Peyer's patch (tissue), 4 donors: ENCODE measurements around the gene HES4. TPM values are rescaled to one million over a fixed set of nuclear protein-coding genes. Genes with fewer than 3 reads are reported as not detected.

Experiments used
- DNase-seq, 3 donors: peaks; one replicate each; pipeline ENCODE4 v3.0.0-alpha.2; 2017 to 2019
- H3K27ac ChIP-seq, 4 donors: fragments of 200-600 bp; sonication (generic); one replicate each; pipeline ENCODE4 v1.5.1; 2016 to 2019
- H3K27me3 ChIP-seq, 2 donors: fragments of 200-600 bp; sonication (generic); one replicate each; pipeline ENCODE4 v1.5.1; 2019
- H3K36me3 ChIP-seq, 3 donors: fragments of 200-600 bp; sonication (generic); one replicate each; pipeline ENCODE4 v1.5.1; 2016 to 2019
- H3K4me1 ChIP-seq, 4 donors: fragments of 200-600 bp; sonication (generic); one replicate each; pipeline ENCODE4 v1.5.1; 2016 to 2019
- H3K4me3 ChIP-seq, 4 donors: fragments of 200-600 bp; sonication (generic); 1 replicate in 3 of 4; 2 replicates in 1 of 4; pipeline ENCODE4 v1.5.1; 2016 to 2019; ENCODE audit warnings: mild to moderate bottlenecking in 1 of 4
- H3K9me3 ChIP-seq, 4 donors: fragments of 200-600 bp; sonication (generic); one replicate each; pipeline ENCODE4 v1.5.1; 2016 to 2019; ENCODE audit warnings: mild to moderate bottlenecking in 1 of 4
- POLR2A ChIP-seq, 2 donors: fragments of 450-650 bp; IDR thresholded peaks; one replicate each; pipeline ENCODE4 v1.5.1; 2017; ENCODE audit warnings: antibody characterized with exemption in 2 of 2, mild to moderate bottlenecking in 2 of 2, moderate library complexity in 2 of 2
- total RNA-seq, 4 donors: library from RNA; depleted of rRNA; stranded (reverse); fragments of >200 nt; gene quantifications; one replicate each; pipeline ENCODE4 v1.1.0, GENCODE V29; 2016
- TF ChIP-seq, protein P1 (sequence below), 6 experiments: fragments of 450-650 bp in 4 of 6; fragments of 200-600 bp in 2 of 6; sonication (generic) in 1 of 6; IDR thresholded peaks; one replicate each; pipeline ENCODE4 v1.5.1; 2017 to 2019; ENCODE audit warnings: antibody characterized with exemption in 6 of 6, mild to moderate bottlenecking in 3 of 6, moderate library complexity in 1 of 6

The HES4 gene
- total RNA-seq, 4 donors from 2014 or later = 3.9 to 12.4 (median 7.7) TPM

DNA sequence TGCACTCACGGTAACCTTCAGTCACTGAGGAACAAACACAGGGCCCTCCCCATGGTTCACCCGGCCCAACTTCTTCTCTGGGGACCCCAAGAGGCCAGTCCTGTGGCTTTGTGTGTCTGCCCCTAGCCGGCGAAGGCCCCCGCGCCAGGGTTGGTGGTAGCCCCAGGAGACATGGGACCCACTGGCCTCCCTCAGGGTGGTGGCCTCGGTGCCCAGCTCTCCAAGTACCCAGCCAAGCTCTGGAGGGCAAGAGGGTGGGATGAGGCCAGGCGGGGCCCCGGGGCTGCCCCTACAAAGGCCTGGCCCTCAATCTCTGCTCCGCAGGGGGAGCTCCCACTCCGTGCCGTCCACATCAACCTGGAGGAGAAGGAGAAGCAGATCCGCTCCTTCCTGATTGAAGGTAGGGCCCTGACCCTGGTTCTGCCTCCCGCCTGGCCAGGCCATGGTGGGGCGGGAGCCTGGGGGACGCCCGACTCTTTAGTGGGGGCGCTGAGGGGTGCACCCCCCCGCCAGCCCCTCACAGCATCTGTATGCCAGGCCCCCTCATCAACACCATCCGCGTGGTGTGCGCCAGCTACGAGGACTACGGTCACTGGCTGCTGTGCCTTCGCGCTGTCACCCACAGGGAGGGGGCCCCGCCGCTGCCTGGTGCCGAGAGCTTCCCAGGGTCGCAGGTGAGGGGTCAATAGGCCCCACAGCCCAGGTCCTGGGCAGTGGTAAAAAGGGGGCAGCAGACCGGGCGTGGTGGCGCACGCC lies 28.0 kb downstream of the HES4 start:
- Histone ChIP-seq H3K4me1 (peaks cover 0 to 14% (median 9%) of the 10 kb centered on the region in 4 donors), H3K36me3 (no peaks in the 10 kb centered on the region), H3K9me3 (no peaks in the 10 kb centered on the region), H3K4me3 (no peak overlapping the region), H3K27me3 (peaks cover 0 to 16% of the 10 kb centered on the region in 2 donors), H3K27ac (no peak overlapping the region)
- DNase-seq = no peak
- TF ChIP-seq POLR2A (IDR thresholded peaks at IDR 0.05) = no peak
- TF ChIP-seq, protein P1, sequence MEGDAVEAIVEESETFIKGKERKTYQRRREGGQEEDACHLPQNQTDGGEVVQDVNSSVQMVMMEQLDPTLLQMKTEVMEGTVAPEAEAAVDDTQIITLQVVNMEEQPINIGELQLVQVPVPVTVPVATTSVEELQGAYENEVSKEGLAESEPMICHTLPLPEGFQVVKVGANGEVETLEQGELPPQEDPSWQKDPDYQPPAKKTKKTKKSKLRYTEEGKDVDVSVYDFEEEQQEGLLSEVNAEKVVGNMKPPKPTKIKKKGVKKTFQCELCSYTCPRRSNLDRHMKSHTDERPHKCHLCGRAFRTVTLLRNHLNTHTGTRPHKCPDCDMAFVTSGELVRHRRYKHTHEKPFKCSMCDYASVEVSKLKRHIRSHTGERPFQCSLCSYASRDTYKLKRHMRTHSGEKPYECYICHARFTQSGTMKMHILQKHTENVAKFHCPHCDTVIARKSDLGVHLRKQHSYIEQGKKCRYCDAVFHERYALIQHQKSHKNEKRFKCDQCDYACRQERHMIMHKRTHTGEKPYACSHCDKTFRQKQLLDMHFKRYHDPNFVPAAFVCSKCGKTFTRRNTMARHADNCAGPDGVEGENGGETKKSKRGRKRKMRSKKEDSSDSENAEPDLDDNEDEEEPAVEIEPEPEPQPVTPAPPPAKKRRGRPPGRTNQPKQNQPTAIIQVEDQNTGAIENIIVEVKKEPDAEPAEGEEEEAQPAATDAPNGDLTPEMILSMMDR (IDR thresholded peaks at IDR 0.05) = no peak

DNA sequence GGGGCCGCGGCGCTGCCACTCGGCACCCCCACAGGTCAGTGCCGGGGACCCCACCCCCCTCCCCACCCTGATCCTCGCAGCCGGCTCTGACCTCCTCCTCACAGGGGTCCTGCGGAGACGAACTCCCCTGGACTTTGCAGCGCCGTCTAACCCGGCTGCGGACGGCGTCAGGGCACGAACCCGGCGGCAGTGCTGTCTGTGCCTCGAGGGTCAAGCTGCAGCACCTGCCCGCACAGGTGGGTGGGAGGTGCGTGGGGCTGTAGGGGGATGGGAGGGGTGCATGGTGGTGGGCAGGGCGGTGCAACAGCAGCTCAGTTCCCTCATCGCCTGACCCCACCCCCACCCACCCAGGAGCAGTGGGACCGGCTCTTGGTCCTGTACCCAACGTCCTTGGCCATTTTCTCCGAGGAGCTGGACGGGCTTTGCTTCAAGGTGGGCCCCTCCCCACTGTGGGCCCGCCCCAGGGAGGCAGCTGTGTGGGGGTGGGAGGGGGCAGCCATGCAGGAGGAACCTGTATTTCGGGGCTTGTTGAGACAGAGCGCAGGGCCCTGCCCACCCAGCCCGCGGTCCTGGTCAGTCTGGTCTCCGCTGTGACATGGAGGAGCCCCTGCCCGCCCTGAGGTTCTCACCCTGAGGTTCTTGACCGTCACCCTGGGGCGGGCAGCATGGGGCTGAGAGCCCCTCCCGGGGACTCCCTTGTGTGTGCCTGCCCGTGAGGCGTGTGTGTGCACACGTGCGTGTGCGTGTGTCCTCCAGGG lies 28.7 kb downstream of the HES4 start:
- H3K9me3 ChIP-seq = no peaks in the 10 kb centered on the region
- no peak for TF ChIP-seq POLR2A (IDR thresholded peaks at IDR 0.05)
- TF ChIP-seq, protein P1 (IDR thresholded peaks at IDR 0.05) = no peak
- peaks cover 0 to 17% (median 11%) of the 10 kb centered on the region in 4 donors for H3K4me1 ChIP-seq
- peaks cover 0 to 16% of the 10 kb centered on the region in 2 donors for H3K27me3 ChIP-seq
- H3K27ac ChIP-seq = no peak overlapping the region
- no peak for DNase-seq
- H3K36me3 ChIP-seq = no peaks in the 10 kb centered on the region
- H3K4me3 ChIP-seq = no peak overlapping the region

DNA sequence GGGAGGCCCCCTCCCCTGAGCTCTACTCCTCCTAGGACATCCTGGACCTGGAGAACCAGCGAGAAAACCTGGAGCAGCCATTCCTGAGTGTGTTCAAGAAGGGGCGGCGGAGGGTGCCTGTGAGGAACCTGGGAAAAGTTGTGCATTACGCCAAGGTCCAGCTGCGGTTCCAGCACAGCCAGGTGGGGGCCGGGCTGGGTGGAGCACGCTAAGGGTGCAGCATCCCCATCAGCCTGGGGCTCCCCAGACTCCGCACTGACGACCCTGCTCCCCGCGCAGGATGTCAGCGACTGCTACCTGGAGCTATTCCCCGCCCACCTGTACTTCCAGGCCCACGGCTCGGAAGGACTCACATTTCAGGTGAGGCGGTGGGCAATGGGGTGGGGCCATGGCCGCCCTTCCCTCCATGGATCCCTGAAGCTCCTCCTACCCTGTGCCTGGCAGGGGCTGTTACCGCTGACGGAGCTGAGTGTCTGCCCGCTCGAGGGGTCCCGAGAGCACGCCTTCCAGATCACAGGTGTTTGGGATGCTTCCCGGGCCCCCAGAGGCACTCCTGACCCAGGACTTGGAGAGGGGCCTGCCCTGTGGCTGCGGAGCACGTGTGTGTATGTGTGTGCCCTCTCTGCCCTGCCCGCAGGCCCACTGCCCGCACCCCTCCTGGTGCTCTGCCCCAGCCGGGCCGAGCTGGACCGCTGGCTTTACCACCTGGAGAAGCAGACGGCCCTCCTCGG lies 29.5 kb downstream of the HES4 start:
- TF ChIP-seq POLR2A (IDR thresholded peaks at IDR 0.05) = no peak
- TF ChIP-seq, protein P1 (IDR thresholded peaks at IDR 0.05) = no peak
- Histone ChIP-seq H3K4me3 (no peak overlapping the region), H3K27me3 (peaks cover 0 to 16% of the 10 kb centered on the region in 2 donors), H3K4me1 (peaks cover 0 to 19% (median 11%) of the 10 kb centered on the region in 4 donors), H3K27ac (no peak overlapping the region), H3K9me3 (no peaks in the 10 kb centered on the region), H3K36me3 (no peaks in the 10 kb centered on the region)
- DNase-seq = no peak

DNA sequence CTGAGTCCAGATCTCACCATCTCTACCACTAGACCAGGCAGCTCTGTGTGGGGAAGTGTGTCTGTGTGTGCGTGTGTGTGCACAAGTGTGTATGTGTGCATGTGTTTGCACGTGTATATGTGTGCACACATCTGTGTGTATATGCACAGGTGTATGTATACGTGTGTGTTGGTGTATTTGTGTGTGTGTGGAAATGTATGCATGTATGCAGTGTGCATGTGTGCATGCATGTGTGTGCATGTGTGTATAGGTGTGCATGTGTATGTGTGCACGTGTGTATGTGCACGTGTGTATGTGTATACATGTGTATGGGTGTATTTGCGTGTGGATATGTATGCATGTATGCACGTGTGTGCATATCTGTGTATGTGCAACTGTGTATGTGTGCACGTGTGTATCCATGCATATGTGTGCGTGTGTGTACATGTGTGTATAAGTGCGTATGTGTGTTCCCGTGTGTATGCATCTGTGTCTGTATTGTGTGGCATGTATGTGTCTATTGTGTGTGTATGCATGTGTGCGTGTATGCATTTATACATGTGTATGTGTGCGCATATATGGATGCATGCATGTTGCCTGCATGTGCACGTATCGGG lies 30.5 kb downstream of the HES4 start:
- Histone ChIP-seq H3K4me3 (no peak overlapping the region), H3K36me3 (no peaks in the 10 kb centered on the region), H3K9me3 (no peaks in the 10 kb centered on the region), H3K27me3 (peaks cover 0 to 16% of the 10 kb centered on the region in 2 donors), H3K27ac (no peak overlapping the region), H3K4me1 (peaks cover 0 to 19% (median 11%) of the 10 kb centered on the region in 4 donors)
- no peak for DNase-seq
- TF ChIP-seq, protein P1 (IDR thresholded peaks at IDR 0.05) = no peak
- no peak for TF ChIP-seq POLR2A (IDR thresholded peaks at IDR 0.05)
